Testis (tissue), 3 donors: ENCODE data around the gene NHEJ1. TPM values are rescaled to one million over a fixed set of nuclear protein-coding genes. Genes with fewer than 3 reads are reported as not detected.

Source experiments
- DNase-seq: peaks from one replicate; pipeline ENCODE4 v3.0.0-alpha.2; 2019
- H3K27ac ChIP-seq, 2 donors: fragments of 200-600 bp; sonication (generic); one replicate each; pipeline ENCODE4 v1.5.1; 2019
- H3K27me3 ChIP-seq: fragments of 200-600 bp; sonication (generic); one replicate; pipeline ENCODE4 v1.5.1; 2019
- H3K36me3 ChIP-seq: fragments of 200-600 bp; sonication (generic); one replicate; pipeline ENCODE4 v1.5.1; 2017; ENCODE audit warnings: low read depth; ENCODE audit errors: missing control alignments
- H3K4me1 ChIP-seq: fragments of 200-600 bp; sonication (generic); one replicate; pipeline ENCODE4 v1.5.1; 2019
- H3K4me3 ChIP-seq, 2 donors: fragments of 200-600 bp; sonication (generic); one replicate each; pipeline ENCODE4 v1.5.1; 2017 to 2019
- H3K9me3 ChIP-seq: fragments of 200-600 bp; sonication (generic); one replicate; pipeline ENCODE4 v1.5.1; 2017
- POLR2A ChIP-seq: fragments of 450-650 bp; IDR thresholded peaks from one replicate; pipeline ENCODE4 v1.6.1; 2017; ENCODE audit warnings: antibody characterized with exemption, mild to moderate bottlenecking, moderate library complexity
- WGBS, 2 donors: methylation state at CpG; one replicate each; pipeline ENCODE4 v1.1.5; 2018; 5-methylcytosine and 5-hydroxymethylcytosine counted together
- intact Hi-C: fragments of 100-400 bp; cut with DNase I; formaldehyde crosslinking; loops from one replicate; pipeline ENCODE4 v1.15.1; 2023; ENCODE audit warnings: low total_unique reads
- polyA plus RNA-seq: library from polyadenylated mRNA; stranded (reverse); fragments of 350-450 nt; fragmentation: Illumina TruSeq; extraction: RNeasy Lipid Tissue Mini Kit (QIAGEN cat#74804); gene quantifications from one replicate; pipeline ENCODE4 v1.2.3, GENCODE V29; 2014; ENCODE audit warnings: low read depth, low replicate concordance; ENCODE audit not compliant: insufficient read depth
- total RNA-seq, 2 donors: library from RNA; depleted of rRNA; stranded (reverse); fragments of >200 nt; gene quantifications; one replicate each; pipeline ENCODE4 v1.2.3, GENCODE V29; 2016
- TF ChIP-seq, protein P1 (sequence below), 3 experiments: fragments of 450-650 bp in 2 of 3; fragments of 200-600 bp in 1 of 3; sonication (generic) in 1 of 3; IDR thresholded peaks; one replicate each; pipeline ENCODE4 v1.5.1; 2016 to 2019; ENCODE audit warnings: antibody characterized with exemption in 3 of 3, mild to moderate bottlenecking in 2 of 3, moderate library complexity in 1 of 3

NHEJ1 gene
- total and polyA plus RNA-seq, 3 donors from 2014 or later: 33.4 to 67.0 (median 38.5) TPM

DNA sequence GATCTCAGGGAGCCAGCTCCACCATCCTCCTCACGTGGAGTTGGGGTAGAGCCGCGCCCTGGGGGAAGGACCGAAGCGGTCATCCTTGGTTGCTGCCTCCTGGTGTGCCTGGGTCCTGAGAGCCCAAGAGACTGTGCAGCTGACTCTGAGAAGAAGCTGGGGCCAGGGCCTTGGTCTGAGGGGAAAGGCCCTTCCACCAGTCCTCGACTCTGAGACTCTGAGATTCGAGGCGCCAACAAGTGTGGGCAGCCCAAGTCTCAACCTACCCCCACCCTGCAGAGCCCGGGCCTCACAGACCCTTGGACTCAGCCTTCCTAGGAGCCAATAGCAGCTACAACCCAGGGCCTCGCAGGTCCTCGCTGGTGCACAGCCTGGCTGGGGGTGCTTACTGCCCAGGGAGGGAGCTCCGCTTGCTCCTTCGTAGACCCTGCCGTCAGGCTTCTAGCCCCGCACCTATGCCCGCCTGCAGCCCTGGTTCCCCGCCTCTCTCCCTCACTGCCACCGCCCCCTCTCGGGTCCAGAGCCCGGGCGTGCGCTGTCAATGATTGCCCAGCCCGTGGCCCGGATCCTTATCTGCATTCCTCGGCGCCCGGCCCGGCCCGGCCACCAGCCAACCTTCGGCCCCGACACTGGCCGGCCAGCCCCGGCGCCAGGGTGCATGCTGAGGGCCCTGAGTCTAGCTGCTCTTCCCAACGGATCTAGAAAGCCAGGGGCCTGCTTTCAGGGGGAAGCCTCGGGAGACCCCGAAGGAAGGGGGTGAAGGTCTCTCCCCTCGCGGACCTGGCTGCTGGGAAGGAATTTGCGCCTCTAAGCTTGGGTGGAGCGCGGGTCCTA, 101.9 kb downstream of the NHEJ1 start:
- no peak overlapping the region for H3K27ac ChIP-seq
- intact Hi-C loops: loop anchor here (10.0 kb wide), 1 partner anchor 96 kb away; no protein-coding TSS in a partner anchor
- no peak for TF ChIP-seq POLR2A
- TF ChIP-seq, protein P1, sequence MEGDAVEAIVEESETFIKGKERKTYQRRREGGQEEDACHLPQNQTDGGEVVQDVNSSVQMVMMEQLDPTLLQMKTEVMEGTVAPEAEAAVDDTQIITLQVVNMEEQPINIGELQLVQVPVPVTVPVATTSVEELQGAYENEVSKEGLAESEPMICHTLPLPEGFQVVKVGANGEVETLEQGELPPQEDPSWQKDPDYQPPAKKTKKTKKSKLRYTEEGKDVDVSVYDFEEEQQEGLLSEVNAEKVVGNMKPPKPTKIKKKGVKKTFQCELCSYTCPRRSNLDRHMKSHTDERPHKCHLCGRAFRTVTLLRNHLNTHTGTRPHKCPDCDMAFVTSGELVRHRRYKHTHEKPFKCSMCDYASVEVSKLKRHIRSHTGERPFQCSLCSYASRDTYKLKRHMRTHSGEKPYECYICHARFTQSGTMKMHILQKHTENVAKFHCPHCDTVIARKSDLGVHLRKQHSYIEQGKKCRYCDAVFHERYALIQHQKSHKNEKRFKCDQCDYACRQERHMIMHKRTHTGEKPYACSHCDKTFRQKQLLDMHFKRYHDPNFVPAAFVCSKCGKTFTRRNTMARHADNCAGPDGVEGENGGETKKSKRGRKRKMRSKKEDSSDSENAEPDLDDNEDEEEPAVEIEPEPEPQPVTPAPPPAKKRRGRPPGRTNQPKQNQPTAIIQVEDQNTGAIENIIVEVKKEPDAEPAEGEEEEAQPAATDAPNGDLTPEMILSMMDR (IDR thresholded peaks at IDR 0.05): no peak
- no peaks in the 10 kb centered on the region for H3K36me3 ChIP-seq
- 2 to 6% methylated on average over 15 to 42 of the region's 42 CpGs for WGBS, 2 donors
- DNase-seq: peak; percentile 59
- H3K4me3 ChIP-seq: no peak overlapping the region
- no peaks in the 10 kb centered on the region for H3K9me3 ChIP-seq
- H3K27me3 ChIP-seq: no peaks in the 10 kb centered on the region
- peaks cover 20% of the 10 kb centered on the region for H3K4me1 ChIP-seq

DNA sequence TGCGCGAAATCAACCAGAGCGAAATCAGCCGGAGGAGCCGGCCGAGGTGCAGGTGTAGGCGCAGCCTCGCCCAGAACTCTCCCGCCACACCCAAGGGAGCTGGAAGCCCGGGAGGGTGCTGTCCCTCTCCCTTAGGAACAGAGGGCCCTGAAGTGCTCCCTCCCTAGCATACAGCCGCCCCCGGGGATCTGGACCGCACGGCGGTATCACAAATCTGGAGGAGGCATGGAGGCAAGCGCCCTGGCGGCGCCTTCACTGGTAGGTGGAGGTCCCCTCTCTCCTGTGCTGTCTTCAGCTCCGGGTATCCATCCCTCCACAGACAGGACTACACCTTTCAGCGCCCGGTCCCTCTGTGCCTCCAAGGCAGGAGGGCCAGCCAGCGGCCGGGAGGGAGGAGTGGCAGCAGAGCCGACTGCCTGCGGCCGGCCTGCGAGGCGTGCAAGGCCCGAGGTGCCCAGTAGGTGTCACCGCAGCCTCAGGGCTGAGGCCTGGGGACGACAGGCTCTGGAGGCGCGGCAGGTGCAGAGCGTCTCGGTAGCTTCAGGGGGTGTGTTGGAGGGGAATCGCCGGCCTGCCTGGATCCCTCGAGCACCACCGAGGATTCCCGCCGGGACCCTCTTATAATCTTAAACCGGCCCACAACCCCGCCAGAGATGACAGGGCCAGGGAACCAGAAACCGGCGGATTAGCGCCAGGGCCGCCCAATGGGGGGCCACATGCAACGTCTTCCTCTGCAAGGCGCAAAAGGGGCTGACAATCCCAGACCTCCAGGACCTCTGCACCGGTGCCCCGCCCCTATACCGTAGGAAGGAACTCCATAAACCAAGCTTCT, 102.7 kb downstream of the NHEJ1 start:
- peak overlapping the region in 1 of 2 donors; percentile 11 for H3K4me3 ChIP-seq
- no peak overlapping the region for H3K27ac ChIP-seq
- H3K9me3 ChIP-seq: no peaks in the 10 kb centered on the region
- H3K27me3 ChIP-seq: no peaks in the 10 kb centered on the region
- TF ChIP-seq, protein P1 (IDR thresholded peaks at IDR 0.05): peak; percentile 78 to 87 (median 87)
- TF ChIP-seq POLR2A: no peak
- H3K36me3 ChIP-seq: no peaks in the 10 kb centered on the region
- DNase-seq: peak; percentile 77
- intact Hi-C loops: loop anchor here (10.0 kb wide), 1 partner anchor 97 kb away; no protein-coding TSS in a partner anchor
- 0 to 3% methylated on average over 22 to 48 of the region's 52 CpGs for WGBS, 2 donors
- peaks cover 20% of the 10 kb centered on the region for H3K4me1 ChIP-seq

DNA sequence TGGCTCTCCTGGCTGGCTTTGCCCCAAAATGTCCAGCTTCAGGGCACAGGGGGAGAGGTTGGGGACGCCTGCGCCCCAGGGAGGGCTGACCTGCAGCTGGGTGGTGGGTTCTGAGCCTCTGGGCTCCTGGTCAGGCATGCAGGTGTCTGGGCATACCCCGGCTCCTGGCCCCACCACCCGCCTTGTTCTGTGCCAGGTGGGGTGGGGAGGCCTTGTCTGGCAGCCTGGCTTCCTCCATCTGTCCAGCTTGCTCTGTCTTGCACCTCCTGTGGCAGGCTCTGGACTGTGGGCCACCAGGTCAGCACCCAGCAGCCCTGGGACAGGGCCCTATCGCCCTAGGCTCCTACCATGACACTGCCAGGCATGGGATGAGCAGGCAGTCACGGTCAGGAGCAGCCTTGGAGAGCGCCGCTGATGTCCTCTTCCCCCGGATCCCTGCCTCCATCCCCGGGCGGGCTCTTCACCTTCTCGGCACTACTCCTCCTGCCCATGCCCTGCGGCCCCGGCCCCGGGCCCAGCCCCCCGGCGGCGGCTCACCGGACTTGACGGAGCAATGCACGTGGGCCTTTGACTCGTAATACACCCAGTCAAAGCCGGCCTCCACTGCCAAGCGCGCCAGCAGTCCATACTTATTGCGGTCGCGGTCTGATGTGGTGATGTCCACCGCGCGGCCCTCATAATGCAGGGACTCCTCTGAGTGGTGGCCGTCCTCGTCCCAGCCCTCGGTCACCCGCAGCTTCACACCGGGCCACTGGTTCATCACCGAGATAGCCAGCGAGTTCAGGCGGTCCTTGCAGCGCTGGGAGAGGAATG, 103.5 kb downstream of the NHEJ1 start:
- no peak for TF ChIP-seq POLR2A
- TF ChIP-seq, protein P1 (IDR thresholded peaks at IDR 0.05): no peak
- peak overlapping the region in 1 of 2 donors; percentile 11 for H3K4me3 ChIP-seq
- H3K36me3 ChIP-seq: no peaks in the 10 kb centered on the region
- no peak for DNase-seq
- peaks cover 20% of the 10 kb centered on the region for H3K4me1 ChIP-seq
- intact Hi-C loops: loop anchor here (10.0 kb wide), 1 partner anchor 98 kb away; no protein-coding TSS in a partner anchor
- no peaks in the 10 kb centered on the region for H3K27me3 ChIP-seq
- 11 to 16% methylated on average over 35 to 39 of the region's 40 CpGs for WGBS, 2 donors
- no peak overlapping the region for H3K27ac ChIP-seq
- H3K9me3 ChIP-seq: no peaks in the 10 kb centered on the region

DNA sequence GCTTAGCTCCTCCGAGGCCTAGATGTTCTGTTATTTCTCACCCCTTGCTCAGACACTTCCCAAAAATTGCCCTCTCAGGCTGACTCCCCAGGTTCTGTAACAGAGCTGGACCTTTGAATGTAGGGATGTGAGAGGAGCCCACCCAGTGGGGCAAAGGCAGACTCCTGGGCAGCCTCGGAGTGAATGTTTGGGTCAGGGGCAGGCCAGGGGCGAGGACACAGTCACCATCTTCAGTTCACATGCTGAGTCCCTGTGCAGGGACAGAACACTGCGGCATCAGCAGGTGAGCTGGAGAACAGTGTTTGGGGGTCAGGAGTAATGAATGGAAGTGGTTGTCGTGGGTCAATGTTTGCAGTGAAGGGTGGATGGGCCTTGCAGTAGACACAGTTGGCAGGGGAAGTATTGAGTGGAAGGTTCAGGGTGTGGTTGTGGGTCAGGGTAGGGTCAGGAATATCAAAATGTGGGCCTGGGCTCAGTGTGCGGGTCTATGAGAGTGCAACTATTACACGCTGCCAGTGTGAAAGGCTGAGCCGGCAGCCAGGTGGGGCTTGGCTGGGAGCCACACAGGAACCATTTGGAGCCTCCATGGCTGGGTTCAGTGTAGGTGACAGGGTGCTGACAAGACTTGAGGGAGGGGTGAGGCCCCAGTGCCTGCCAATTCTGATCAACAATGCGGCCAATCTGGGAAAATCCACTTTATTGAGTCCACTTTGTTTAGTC, 104.3 kb downstream of the NHEJ1 start:
- no peak for DNase-seq
- no peaks in the 10 kb centered on the region for H3K27me3 ChIP-seq
- TF ChIP-seq, protein P1 (IDR thresholded peaks at IDR 0.05): no peak
- no peak for TF ChIP-seq POLR2A
- WGBS, 2 donors: 80 to 84% methylated on average over 9 of the region's 9 CpGs
- intact Hi-C loops: loop anchor here (10.0 kb wide), 1 partner anchor 98 kb away; no protein-coding TSS in a partner anchor
- no peaks in the 10 kb centered on the region for H3K9me3 ChIP-seq
- peaks cover 20% of the 10 kb centered on the region for H3K4me1 ChIP-seq
- H3K4me3 ChIP-seq: no peak overlapping the region
- H3K36me3 ChIP-seq: no peaks in the 10 kb centered on the region
- no peak overlapping the region for H3K27ac ChIP-seq
